ENCODE data around the gene CDH19.

The CDH19 gene

GRCh38 chr18:66621816-66622576, 18.1 kb upstream of the CDH19 start:
- no peaks in the 10 kb centered on the region for H3K79me2 ChIP-seq (ENCODE audit: control insufficient read depth, insufficient read depth, low read length, unreplicated experiment)
- H3K27me3 ChIP-seq (ENCODE audit: insufficient read depth, low read length): no peaks in the 10 kb centered on the region
- H3K36me3 ChIP-seq (ENCODE audit: insufficient read depth, low read length): no peaks in the 10 kb centered on the region
- no peaks in the 10 kb centered on the region for H3K4me1 ChIP-seq (ENCODE audit: control insufficient read depth, insufficient read depth, low read length, unreplicated experiment)
- H3K27ac ChIP-seq (ENCODE audit: low read depth, low read length): no peak overlapping the region
- no peak overlapping the region for H3K4me3 ChIP-seq (ENCODE audit: low read depth, low read length)
- no peak overlapping the region for H2AFZ ChIP-seq (ENCODE audit: low read length, unreplicated experiment)

GRCh38 chr18:66616523-66616983, 12.7 kb upstream of the CDH19 start:
- Histone ChIP-seq H3K27ac (ENCODE audit: low read depth, low read length) (no peak overlapping the region), H3K4me3 (ENCODE audit: low read depth, low read length) (no peak overlapping the region), H3K27me3 (ENCODE audit: insufficient read depth, low read length) (no peaks in the 10 kb centered on the region), H3K4me1 (ENCODE audit: control insufficient read depth, insufficient read depth, low read length, unreplicated experiment) (no peaks in the 10 kb centered on the region), H3K79me2 (ENCODE audit: control insufficient read depth, insufficient read depth, low read length, unreplicated experiment) (no peaks in the 10 kb centered on the region), H2AFZ (ENCODE audit: low read length, unreplicated experiment) (no peak overlapping the region), H3K36me3 (ENCODE audit: insufficient read depth, low read length) (no peaks in the 10 kb centered on the region)

GRCh38 chr18:66615176-66615575, 11.3 kb upstream of the CDH19 start:
- no peaks in the 10 kb centered on the region for H3K79me2 ChIP-seq (ENCODE audit: control insufficient read depth, insufficient read depth, low read length, unreplicated experiment)

GRCh38 chr18:66607632-66608031, 3.7 kb upstream of the CDH19 start:
- Histone ChIP-seq H3K4me1 (ENCODE audit: control insufficient read depth, insufficient read depth, low read length, unreplicated experiment) (no peaks in the 10 kb centered on the region), H3K27me3 (ENCODE audit: insufficient read depth, low read length) (no peaks in the 10 kb centered on the region), H3K4me3 (ENCODE audit: low read depth, low read length) (no peak overlapping the region), H3K27ac (ENCODE audit: low read depth, low read length) (no peak overlapping the region), H2AFZ (ENCODE audit: low read length, unreplicated experiment) (no peak overlapping the region), H3K36me3 (ENCODE audit: insufficient read depth, low read length) (no peaks in the 10 kb centered on the region), H3K79me2 (ENCODE audit: control insufficient read depth, insufficient read depth, low read length, unreplicated experiment) (no peaks in the 10 kb centered on the region)

More at GRCh38 chr18:66615176-66615575, 11.3 kb upstream of the CDH19 start:
- no peaks in the 10 kb centered on the region for H3K36me3 ChIP-seq (ENCODE audit: insufficient read depth, low read length)
- H3K27ac ChIP-seq (ENCODE audit: low read depth, low read length): no peak overlapping the region
- H3K4me3 ChIP-seq (ENCODE audit: low read depth, low read length): no peak overlapping the region
- no peak overlapping the region for H2AFZ ChIP-seq (ENCODE audit: low read length, unreplicated experiment)
- H3K27me3 ChIP-seq (ENCODE audit: insufficient read depth, low read length): no peaks in the 10 kb centered on the region
- no peaks in the 10 kb centered on the region for H3K4me1 ChIP-seq (ENCODE audit: control insufficient read depth, insufficient read depth, low read length, unreplicated experiment)

GRCh38 chr18:66601649-66602048, 2.2 kb downstream of the CDH19 start:
- Histone ChIP-seq H3K4me1 (ENCODE audit: control insufficient read depth, insufficient read depth, low read length, unreplicated experiment) (no peaks in the 10 kb centered on the region), H3K4me3 (ENCODE audit: low read depth, low read length) (no peak overlapping the region), H3K36me3 (ENCODE audit: insufficient read depth, low read length) (no peaks in the 10 kb centered on the region), H3K79me2 (ENCODE audit: control insufficient read depth, insufficient read depth, low read length, unreplicated experiment) (no peaks in the 10 kb centered on the region), H3K27ac (ENCODE audit: low read depth, low read length) (no peak overlapping the region), H2AFZ (ENCODE audit: low read length, unreplicated experiment) (no peak overlapping the region), H3K27me3 (ENCODE audit: insufficient read depth, low read length) (no peaks in the 10 kb centered on the region)

- Histone ChIP-seq H3K27me3 (ENCODE audit: insufficient read depth, low read length) (no peaks in the 10 kb centered on the region), H3K4me3 (ENCODE audit: low read depth, low read length) (no peak overlapping the region), H3K79me2 (ENCODE audit: control insufficient read depth, insufficient read depth, low read length, unreplicated experiment) (no peaks in the 10 kb centered on the region), H2AFZ (ENCODE audit: low read length, unreplicated experiment) (no peak overlapping the region), H3K4me1 (ENCODE audit: control insufficient read depth, insufficient read depth, low read length, unreplicated experiment) (no peaks in the 10 kb centered on the region), H3K36me3 (ENCODE audit: insufficient read depth, low read length) (no peaks in the 10 kb centered on the region), H3K27ac (ENCODE audit: low read depth, low read length) (no peak overlapping the region)
Measured at GRCh38 chr18:66599190-66599589, 4.7 kb downstream of the CDH19 start.

GRCh38 chr18:66587430-66587829, 16.5 kb downstream of the CDH19 start:
- Histone ChIP-seq H3K4me3 (ENCODE audit: low read depth, low read length) (no peak overlapping the region), H3K27ac (ENCODE audit: low read depth, low read length) (no peak overlapping the region), H3K36me3 (ENCODE audit: insufficient read depth, low read length) (no peaks in the 10 kb centered on the region), H3K4me1 (ENCODE audit: control insufficient read depth, insufficient read depth, low read length, unreplicated experiment) (no peaks in the 10 kb centered on the region), H2AFZ (ENCODE audit: low read length, unreplicated experiment) (no peak overlapping the region), H3K79me2 (ENCODE audit: control insufficient read depth, insufficient read depth, low read length, unreplicated experiment) (no peaks in the 10 kb centered on the region), H3K27me3 (ENCODE audit: insufficient read depth, low read length) (no peaks in the 10 kb centered on the region)

GRCh38 chr18:66582211-66582610, 21.7 kb downstream of the CDH19 start:
- Histone ChIP-seq H3K79me2 (ENCODE audit: control insufficient read depth, insufficient read depth, low read length, unreplicated experiment) (no peaks in the 10 kb centered on the region), H2AFZ (ENCODE audit: low read length, unreplicated experiment) (no peak overlapping the region), H3K27ac (ENCODE audit: low read depth, low read length) (no peak overlapping the region), H3K36me3 (ENCODE audit: insufficient read depth, low read length) (no peaks in the 10 kb centered on the region), H3K4me3 (ENCODE audit: low read depth, low read length) (no peak overlapping the region), H3K4me1 (ENCODE audit: control insufficient read depth, insufficient read depth, low read length, unreplicated experiment) (no peaks in the 10 kb centered on the region), H3K27me3 (ENCODE audit: insufficient read depth, low read length) (no peaks in the 10 kb centered on the region)

- H3K27ac ChIP-seq (ENCODE audit: low read depth, low read length): no peak overlapping the region
- H2AFZ ChIP-seq (ENCODE audit: low read length, unreplicated experiment): no peak overlapping the region
- H3K4me1 ChIP-seq (ENCODE audit: control insufficient read depth, insufficient read depth, low read length, unreplicated experiment): no peaks in the 10 kb centered on the region
- H3K27me3 ChIP-seq (ENCODE audit: insufficient read depth, low read length): no peaks in the 10 kb centered on the region
- H3K36me3 ChIP-seq (ENCODE audit: insufficient read depth, low read length): no peaks in the 10 kb centered on the region
- H3K4me3 ChIP-seq (ENCODE audit: low read depth, low read length): no peak overlapping the region
- no peaks in the 10 kb centered on the region for H3K79me2 ChIP-seq (ENCODE audit: control insufficient read depth, insufficient read depth, low read length, unreplicated experiment)
Measured at GRCh38 chr18:66575263-66575662, 28.6 kb downstream of the CDH19 start.

- Histone ChIP-seq H2AFZ (ENCODE audit: low read length, unreplicated experiment) (no peak overlapping the region), H3K36me3 (ENCODE audit: insufficient read depth, low read length) (no peaks in the 10 kb centered on the region), H3K27me3 (ENCODE audit: insufficient read depth, low read length) (no peaks in the 10 kb centered on the region), H3K27ac (ENCODE audit: low read depth, low read length) (no peak overlapping the region), H3K4me1 (ENCODE audit: control insufficient read depth, insufficient read depth, low read length, unreplicated experiment) (no peaks in the 10 kb centered on the region), H3K79me2 (ENCODE audit: control insufficient read depth, insufficient read depth, low read length, unreplicated experiment) (no peaks in the 10 kb centered on the region), H3K4me3 (ENCODE audit: low read depth, low read length) (no peak overlapping the region)
Measured at GRCh38 chr18:66571845-66572244, 32.0 kb downstream of the CDH19 start.

GRCh38 chr18:66566616-66567015, 37.3 kb downstream of the CDH19 start:
- no peak overlapping the region for H3K4me3 ChIP-seq (ENCODE audit: low read depth, low read length)
- H3K79me2 ChIP-seq (ENCODE audit: control insufficient read depth, insufficient read depth, low read length, unreplicated experiment): no peaks in the 10 kb centered on the region
- H3K36me3 ChIP-seq (ENCODE audit: insufficient read depth, low read length): no peaks in the 10 kb centered on the region
- no peaks in the 10 kb centered on the region for H3K27me3 ChIP-seq (ENCODE audit: insufficient read depth, low read length)
- no peaks in the 10 kb centered on the region for H3K4me1 ChIP-seq (ENCODE audit: control insufficient read depth, insufficient read depth, low read length, unreplicated experiment)
- no peak overlapping the region for H2AFZ ChIP-seq (ENCODE audit: low read length, unreplicated experiment)
- no peak overlapping the region for H3K27ac ChIP-seq (ENCODE audit: low read depth, low read length)
